K562 (cell line): Measurements from ENCODE around the gene SPEG. TPM values are rescaled to one million over a fixed set of nuclear protein-coding genes. Genes with fewer than 3 reads are reported as not detected.

Source experiments
- KDM4B ChIP-seq, 2 experiments: fragments of 450-650 bp in 1 of 2; sonication (generic) in 1 of 2; IDR thresholded peaks; 2 replicates each; pipeline ENCODE4 v1.6.1; 2016 to 2017; ENCODE audit warnings: borderline replicate concordance in 2 of 2, antibody characterized with exemption in 1 of 2, low read depth in 1 of 2, mild to moderate bottlenecking in 1 of 2
- LCOR ChIP-seq: sonication (generic); formaldehyde crosslinking; IDR thresholded peaks from 2 replicates; pipeline ENCODE4 v1.8.0; 2022; ENCODE audit warnings: mild to moderate bottlenecking, missing genetic modification reagents
- POLR2B ChIP-seq: fragments of 450-650 bp; IDR thresholded peaks from 2 replicates; pipeline ENCODE4 v1.6.1; 2018; ENCODE audit warnings: low read depth; ENCODE audit not compliant: partially characterized antibody
- POLR3G ChIP-seq: IDR thresholded peaks from 2 replicates; pipeline ENCODE4 v1.6.1; 2011; ENCODE audit not compliant: insufficient read length, insufficient replicate concordance; ENCODE audit errors: extremely low read depth
- TARDBP ChIP-seq: fragments of 450-650 bp; IDR thresholded peaks from 2 replicates; pipeline ENCODE4 v1.6.1; 2016
- TBL1XR1 ChIP-seq, 2 experiments: IDR thresholded peaks; 2 replicates each; pipeline ENCODE4 v1.6.1; 2012; ENCODE audit warnings: improper control_type of control experiment in 2 of 2, low read length in 2 of 2, mild to moderate bottlenecking in 1 of 2
- ZNF253 ChIP-seq: fragments of 250-450 bp; sonication (Bioruptor Pico); conservative IDR thresholded peaks from 2 replicates; pipeline ENCODE4 v1.6.1; 2021; ENCODE audit warnings: mild to moderate bottlenecking
- ZNF280A ChIP-seq: fragments of 450-650 bp; IDR thresholded peaks from 2 replicates; pipeline ENCODE4 v1.6.1; 2018; ENCODE audit warnings: mild to moderate bottlenecking, low read depth; ENCODE audit not compliant: partially characterized antibody
- ZNF551 ChIP-seq: fragments of 250-450 bp; sonication (Bioruptor Pico); IDR thresholded peaks from 2 replicates; pipeline ENCODE4 v1.5.0; 2021; ENCODE audit warnings: mild to moderate bottlenecking, moderate library complexity
- polyA plus RNA-seq, 8 experiments: library from polyadenylated mRNA; depleted of rRNA in 4 of 8; stranded (reverse) in 5 of 8; unstranded in 3 of 8; fragments of >200 nt; fragmentation: Nextera tagmentation in 2 of 8; fragmentation: Illumina TruSeq in 1 of 8; extraction: Ambion mirVana in 2 of 8; extraction: Trizol in 1 of 8; gene quantifications; 2 replicates each; pipeline versions ENCODE4 v1.2.1 to v1.2.3, GENCODE V29; 2011 to 2014; ENCODE audit warnings: inconsistent platforms in 1 of 8, missing spikeins in 1 of 8
- total RNA-seq, 7 experiments: library from RNA; depleted of rRNA in 6 of 7; stranded (reverse); fragments of >200 nt in 6 of 7; fragmentation: Illumina TruSeq in 2 of 7; extraction: Trizol in 2 of 7; gene quantifications; 2 replicates each; pipeline versions ENCODE4 v1.2.1 to v1.2.3, GENCODE V29; 2011 to 2021; ENCODE audit warnings: low replicate concordance in 1 of 7
- TF ChIP-seq, protein P1 (sequence below), 2 experiments: fragments of 450-650 bp in 1 of 2; sonication (generic) in 1 of 2; formaldehyde crosslinking in 1 of 2; IDR thresholded peaks; 2 replicates each; pipeline versions ENCODE4 v1.7.1 to v1.9.0; 2016 to 2022; ENCODE audit warnings: inconsistent platforms in 1 of 2, mild to moderate bottlenecking in 1 of 2, missing genetic modification reagents in 1 of 2
- TF ChIP-seq, protein P2 (sequence below): fragments of 250-450 bp; sonication (Bioruptor Pico); IDR thresholded peaks from 2 replicates; pipeline ENCODE4 v1.8.0; 2021; ENCODE audit warnings: moderate library complexity, mild to moderate bottlenecking, inconsistent platforms
- TF ChIP-seq, protein P3 (sequence below): fragments of 200-800 bp; sonication (Bioruptor generic); IDR thresholded peaks from 2 replicates; pipeline ENCODE4 v1.6.1; 2017; ENCODE audit warnings: missing genetic modification characterization, missing compliant biosample characterization

SPEG gene
- total and polyA plus RNA-seq, 9 of the 15 experiments (the other 6 are each of a cell fraction or from before 2014, with no cell fraction given), result 0.49 to 8.7 (median 3.0) TPM

DNA sequence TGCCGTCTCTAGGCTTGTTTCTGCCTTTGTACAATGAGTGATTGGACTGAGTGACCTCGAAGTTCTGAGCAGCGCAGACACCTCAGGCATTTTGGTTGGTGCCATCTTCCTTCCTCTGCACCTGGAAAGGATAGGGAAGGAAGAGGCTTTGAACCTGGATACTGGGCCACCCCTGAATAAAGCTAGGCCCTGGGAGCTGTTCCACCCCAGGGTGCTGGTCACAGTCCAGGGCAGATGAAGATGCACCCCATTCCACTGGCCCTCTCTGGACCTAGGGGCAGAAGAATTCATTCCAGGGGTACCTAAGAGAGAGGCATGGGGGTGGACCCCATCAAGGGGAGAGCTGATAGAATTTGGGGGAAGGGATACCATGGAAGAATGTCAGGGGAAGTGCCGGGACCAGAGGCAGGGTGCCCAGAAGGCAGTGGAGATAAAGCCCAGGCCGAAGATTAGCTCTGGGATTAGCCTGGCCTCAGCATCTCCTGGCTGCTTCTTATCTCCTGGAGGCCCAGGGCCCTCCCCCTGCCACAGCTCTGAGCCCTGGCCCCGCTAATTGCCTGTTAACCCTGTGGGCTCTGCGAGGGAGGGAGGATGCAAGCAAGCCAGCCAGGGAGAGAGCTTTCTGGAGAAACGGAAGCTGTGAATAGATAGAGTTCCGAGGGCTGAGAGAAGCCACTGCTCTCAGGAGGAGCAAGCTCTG is 91.0 kb downstream of the SPEG start (continued):
- TF ChIP-seq, protein P1, sequence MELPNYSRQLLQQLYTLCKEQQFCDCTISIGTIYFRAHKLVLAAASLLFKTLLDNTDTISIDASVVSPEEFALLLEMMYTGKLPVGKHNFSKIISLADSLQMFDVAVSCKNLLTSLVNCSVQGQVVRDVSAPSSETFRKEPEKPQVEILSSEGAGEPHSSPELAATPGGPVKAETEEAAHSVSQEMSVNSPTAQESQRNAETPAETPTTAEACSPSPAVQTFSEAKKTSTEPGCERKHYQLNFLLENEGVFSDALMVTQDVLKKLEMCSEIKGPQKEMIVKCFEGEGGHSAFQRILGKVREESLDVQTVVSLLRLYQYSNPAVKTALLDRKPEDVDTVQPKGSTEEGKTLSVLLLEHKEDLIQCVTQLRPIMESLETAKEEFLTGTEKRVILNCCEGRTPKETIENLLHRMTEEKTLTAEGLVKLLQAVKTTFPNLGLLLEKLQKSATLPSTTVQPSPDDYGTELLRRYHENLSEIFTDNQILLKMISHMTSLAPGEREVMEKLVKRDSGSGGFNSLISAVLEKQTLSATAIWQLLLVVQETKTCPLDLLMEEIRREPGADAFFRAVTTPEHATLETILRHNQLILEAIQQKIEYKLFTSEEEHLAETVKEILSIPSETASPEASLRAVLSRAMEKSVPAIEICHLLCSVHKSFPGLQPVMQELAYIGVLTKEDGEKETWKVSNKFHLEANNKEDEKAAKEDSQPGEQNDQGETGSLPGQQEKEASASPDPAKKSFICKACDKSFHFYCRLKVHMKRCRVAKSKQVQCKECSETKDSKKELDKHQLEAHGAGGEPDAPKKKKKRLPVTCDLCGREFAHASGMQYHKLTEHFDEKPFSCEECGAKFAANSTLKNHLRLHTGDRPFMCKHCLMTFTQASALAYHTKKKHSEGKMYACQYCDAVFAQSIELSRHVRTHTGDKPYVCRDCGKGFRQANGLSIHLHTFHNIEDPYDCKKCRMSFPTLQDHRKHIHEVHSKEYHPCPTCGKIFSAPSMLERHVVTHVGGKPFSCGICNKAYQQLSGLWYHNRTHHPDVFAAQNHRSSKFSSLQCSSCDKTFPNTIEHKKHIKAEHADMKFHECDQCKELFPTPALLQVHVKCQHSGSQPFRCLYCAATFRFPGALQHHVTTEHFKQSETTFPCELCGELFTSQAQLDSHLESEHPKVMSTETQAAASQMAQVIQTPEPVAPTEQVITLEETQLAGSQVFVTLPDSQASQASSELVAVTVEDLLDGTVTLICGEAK (IDR thresholded peaks at IDR 0.05), result no peak
- TF ChIP-seq, protein P1 (CRISPR knock-in tag; IDR thresholded peaks at IDR 0.05), result no peak
- TF ChIP-seq KDM4B (IDR thresholded peaks at IDR 0.05; ENCODE audit: borderline replicate concordance in 2 of 2, low read depth in 1 of 2) (no peak), ZNF280A (no peak), POLR3G (no peak), LCOR (CRISPR knock-in tag) (no peak; the same call in none of the 2 replicates), ZNF551 (CRISPR knock-in tag) (no peak), ZNF253 (CRISPR knock-in tag) (no peak), POLR2B (no peak), TBL1XR1 (IDR thresholded peaks at IDR 0.05; ENCODE audit: low read length in 2 of 2) (peak in 1 of 2 experiments; percentile 80; a peak in 2 of 4 replicates), TARDBP (peak; percentile 72; the same call in 1 of the 2 replicates)
- TF ChIP-seq, protein P2, sequence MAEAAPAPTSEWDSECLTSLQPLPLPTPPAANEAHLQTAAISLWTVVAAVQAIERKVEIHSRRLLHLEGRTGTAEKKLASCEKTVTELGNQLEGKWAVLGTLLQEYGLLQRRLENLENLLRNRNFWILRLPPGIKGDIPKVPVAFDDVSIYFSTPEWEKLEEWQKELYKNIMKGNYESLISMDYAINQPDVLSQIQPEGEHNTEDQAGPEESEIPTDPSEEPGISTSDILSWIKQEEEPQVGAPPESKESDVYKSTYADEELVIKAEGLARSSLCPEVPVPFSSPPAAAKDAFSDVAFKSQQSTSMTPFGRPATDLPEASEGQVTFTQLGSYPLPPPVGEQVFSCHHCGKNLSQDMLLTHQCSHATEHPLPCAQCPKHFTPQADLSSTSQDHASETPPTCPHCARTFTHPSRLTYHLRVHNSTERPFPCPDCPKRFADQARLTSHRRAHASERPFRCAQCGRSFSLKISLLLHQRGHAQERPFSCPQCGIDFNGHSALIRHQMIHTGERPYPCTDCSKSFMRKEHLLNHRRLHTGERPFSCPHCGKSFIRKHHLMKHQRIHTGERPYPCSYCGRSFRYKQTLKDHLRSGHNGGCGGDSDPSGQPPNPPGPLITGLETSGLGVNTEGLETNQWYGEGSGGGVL (CRISPR knock-in tag), result no peak
- TF ChIP-seq, protein P3, sequence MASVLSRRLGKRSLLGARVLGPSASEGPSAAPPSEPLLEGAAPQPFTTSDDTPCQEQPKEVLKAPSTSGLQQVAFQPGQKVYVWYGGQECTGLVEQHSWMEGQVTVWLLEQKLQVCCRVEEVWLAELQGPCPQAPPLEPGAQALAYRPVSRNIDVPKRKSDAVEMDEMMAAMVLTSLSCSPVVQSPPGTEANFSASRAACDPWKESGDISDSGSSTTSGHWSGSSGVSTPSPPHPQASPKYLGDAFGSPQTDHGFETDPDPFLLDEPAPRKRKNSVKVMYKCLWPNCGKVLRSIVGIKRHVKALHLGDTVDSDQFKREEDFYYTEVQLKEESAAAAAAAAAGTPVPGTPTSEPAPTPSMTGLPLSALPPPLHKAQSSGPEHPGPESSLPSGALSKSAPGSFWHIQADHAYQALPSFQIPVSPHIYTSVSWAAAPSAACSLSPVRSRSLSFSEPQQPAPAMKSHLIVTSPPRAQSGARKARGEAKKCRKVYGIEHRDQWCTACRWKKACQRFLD (CRISPR knock-in tag), result peak; percentile 81
